ELF-1 (cell line): ENCODE data around the gene TPM4.
"Not testable (repeated sequence)": the region's sequence is repeated elsewhere in the genome, so short reads cannot be mapped to it uniquely, and the experiment has no call there.

Experiments
- DNase-seq: peaks from one replicate; pipeline ENCODE4 v3.0.0-alpha.2; 2016; ENCODE audit warnings: low read depth, low spot score

The TPM4 gene

DNA sequence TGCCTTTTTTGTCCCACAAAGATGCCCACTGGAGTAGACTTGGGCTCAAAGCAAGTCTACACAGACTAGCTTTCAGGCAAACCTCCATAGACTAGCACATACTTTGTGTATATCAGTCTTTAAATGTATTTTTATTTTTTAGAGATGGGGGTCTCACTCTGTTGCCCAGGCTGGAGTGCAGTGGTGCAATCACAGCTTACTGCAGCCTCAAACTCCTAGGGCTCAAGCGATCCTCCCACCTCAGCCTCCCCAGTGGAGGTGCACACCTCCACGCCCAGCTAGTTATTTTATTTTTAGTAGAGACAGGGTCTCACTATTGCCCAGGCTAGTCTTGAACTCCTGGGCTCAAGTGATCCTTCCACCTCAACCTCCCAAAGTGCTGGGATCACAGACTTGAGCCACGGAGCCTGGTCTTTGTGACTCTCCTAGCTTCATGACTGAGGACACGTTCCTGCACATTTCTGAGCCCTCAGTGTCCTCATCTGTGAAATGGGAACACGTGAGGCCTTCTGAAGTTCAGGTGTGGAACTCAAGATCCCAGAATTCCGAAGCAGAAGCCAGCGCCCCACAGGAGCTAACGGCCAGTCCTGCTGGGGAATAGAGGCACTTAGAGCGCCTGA lies 5.1 kb upstream of the TPM4 start:
- DNase-seq: no peak

DNA sequence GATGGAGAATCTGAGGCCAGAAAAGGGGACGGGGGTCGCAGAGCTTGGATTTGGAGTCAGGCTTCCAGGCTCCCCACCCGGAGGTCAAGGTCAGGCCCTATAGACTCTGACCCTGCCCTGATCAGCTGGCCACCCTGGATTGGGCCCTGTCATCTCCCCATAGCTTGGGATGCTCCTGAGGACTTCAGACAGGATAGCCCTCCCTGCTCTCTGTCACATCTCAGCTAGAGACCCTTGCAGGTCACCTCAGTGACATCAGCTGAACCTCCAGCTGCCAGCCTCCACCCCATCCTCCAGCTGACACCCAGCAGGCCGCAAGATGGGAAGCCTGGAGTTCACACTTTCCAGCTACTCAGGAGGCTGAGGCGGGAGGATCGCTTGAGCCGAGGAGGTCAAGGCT lies 2.8 kb upstream of the TPM4 start:
- DNase-seq: no peak

DNA sequence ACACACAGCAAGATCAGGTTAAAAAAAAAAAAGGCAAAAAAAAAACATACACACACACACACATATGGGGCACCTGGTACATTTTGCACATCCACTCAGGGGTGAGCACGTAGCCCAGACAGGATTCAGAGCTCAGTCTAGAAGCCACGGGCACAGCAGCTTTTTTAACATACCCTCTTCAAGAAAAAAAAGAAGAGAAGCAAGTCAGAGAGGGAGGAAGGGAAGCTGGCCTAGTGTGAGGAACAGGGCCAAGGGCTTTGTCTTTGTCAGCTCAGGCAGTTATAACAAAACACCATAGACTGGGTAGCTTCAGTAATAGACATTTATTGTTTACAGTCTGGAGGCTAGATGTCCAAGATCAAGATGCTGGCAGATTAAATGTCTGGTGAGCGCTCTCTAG lies 2.3 kb upstream of the TPM4 start:
- DNase-seq: no peak

DNA sequence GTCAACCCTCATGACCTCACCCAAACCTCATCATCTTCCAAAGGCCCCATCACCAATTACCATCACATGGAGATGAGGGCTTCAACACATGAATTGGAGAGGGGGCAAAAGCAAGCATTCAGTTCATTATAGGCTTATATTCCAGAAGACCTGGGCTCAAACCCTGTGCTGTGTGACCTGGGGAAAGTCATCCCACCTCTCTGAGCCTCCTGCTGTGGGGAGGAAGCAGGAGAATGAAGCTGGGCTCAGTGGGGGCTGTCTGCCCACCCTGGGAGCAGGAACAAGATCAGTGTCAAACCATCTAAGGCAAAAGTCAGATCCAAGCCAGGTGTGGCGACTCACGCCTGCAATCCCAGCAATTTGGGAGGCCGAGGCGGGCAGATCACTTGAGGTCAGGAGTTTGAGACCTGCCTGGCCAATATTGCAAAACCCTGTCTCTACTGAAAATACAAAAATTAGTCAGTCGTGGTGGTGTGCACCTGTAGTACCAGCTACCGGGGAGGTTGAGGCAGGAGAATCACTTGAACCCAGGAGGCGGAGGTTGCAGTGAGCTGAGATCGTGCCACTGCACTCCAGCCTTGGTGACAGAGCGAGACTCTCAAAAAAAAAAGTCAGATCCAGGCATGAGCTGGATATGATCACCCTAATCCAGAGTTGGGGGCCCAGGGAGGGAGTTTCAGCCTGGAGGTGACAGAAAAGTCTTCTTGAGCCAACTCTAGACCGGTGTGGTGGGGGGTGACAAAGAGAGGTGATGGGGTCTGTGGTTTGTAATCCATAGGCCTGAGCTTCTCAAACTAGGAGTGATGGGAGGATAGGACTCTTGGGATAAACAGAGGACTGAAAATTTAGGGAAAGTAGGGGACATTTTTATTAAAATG lies 1.6 kb upstream of the TPM4 start:
- DNase-seq: no peak

DNA sequence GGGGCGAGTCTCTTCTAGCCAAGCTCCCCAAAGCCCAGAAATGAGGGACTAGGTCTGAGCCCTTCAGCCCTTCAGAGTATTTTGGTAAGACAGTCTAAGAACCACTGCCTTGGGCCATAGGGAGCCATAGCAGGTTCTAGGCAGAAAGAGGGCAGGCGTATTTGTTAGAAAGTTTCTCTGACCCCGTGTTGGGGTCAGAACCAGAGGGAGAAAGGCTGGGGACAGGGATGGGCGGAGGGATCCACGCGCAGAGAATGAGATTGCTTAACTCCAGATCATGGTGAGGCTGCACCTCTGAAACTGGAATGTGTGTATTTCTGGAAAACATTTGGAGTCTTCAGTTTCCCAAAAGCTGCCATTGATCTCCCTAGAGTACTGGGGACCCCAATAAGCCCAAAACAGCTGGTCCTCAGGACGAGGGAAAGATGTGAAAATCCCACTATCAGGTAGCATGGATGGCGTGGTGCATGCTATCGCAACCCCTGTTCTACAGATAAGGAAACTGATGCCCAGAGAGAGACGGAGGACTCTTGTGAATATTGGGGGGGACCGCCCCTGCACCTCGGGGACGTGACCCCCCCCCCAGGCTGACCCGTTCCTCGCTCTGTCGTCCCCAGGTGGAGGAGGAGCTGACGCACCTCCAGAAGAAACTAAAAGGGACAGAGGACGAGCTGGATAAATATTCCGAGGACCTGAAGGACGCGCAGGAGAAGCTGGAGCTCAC lies 703 bp upstream of the TPM4 start:
- peak; percentile 30 for DNase-seq

DNA sequence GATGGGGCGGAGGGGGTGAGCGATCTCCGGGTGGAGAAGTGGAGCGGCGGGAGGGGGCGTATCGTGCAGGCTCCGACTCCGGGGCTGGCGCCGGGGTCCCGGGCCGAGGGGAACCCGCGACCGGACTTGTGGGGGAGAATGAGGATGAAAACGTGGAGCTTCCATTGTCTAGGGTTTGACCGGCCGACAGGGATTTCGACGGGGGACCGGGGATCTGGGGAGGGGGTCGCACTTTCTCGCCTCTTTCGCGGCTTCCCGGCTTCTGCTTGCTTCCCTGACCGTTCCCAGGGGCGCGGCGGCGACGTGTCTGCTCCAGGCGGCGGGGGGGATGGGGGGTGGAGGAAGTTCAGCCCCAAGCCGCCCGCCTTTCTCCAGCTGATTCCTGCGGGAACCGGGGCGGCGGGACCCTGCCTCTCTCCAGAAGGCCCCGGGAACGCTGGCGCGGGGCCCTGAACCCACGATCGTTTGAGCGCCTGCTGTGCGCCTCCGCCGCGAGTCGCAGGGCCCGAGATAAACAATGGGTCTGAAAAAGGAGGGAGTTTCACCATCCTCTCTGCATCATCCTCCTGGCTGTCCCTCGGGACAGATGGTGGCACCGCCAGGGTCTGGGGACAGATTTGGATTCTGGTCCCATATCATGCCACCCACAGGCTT lies 790 bp downstream of the TPM4 start:
- peak; percentile 44 for DNase-seq

DNA sequence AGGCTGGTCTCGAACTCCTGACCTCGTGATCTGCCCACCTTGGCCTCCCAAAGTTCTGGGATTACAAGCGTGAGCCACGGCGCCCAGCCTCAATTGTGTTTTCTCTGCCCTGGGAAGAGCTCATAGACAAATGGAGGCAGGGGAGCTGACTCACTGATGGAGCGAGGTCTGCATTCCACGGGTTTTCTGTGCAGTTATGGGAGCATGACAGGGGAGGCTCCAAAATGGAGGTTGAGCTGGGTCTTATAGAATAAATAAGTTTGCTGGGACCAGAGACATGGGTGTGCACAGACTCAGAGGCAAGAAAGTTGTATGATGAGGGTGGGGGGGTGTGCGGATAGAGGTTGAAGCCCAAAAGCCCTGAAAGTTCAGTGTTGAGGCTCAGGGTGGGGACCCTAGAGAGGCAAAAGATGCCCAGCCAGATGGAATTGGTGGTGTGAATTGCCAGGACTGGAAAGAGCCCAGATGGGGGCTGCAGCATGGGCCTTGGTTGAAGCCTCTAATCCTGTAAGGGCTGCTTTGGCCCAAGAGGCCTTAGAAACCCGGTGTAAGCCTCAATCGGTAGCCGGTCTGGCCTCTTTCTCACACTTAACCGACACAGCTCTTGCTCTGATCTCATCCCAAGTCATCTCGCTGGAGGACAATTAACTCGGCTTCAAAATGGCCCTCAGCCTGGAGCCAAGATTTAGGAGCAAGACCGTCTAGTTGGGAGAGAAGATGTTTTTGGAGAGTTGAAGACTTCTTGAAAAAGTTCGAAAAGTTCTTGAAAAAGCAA lies 1.9 kb downstream of the TPM4 start:
- peak; percentile 76 for DNase-seq

DNA sequence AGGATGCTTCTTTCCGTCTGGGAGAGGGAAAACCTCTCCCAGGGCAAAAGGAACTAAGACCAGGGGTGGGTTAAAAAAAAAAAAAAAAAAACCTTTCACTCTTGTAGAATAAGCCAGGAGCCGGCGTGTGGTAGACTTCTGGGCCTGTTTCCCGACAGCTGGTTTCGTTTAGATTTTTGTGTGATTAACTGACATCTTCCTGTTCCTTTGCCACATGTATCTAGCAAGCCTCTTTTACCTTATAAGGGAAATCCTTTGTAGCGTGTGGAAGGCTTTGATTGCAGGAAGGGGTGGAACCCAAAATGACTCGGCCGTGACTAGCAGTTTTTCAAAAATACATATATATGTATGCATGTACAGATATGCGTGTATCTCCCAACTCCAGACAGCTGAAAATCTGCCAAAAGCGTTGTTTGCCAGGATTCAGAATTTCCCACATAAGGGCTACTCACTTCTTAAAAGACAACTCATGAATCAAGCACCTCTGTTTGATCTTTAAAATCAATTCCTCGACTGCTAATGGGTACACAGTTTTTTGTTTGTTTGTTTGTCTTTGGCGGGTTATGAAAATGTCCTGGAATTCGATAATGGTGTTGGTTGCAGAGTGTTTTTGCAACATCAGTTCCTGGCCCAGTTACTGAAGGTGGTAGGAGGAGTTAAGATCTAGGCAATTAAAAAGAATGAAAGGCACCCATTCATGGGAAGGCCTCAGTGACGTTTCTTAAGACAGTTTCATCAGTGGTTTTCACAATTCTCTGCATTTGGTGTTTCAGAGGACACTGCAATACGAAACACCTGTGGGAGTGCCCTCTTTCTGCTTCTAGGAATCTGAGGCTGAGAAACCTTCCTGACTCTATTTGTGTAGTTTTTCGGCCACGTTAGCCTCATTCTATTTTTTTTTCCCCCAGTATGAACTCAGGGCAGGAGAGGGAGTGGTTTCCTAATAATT lies 2.7 kb downstream of the TPM4 start:
- DNase-seq: no peak

DNA sequence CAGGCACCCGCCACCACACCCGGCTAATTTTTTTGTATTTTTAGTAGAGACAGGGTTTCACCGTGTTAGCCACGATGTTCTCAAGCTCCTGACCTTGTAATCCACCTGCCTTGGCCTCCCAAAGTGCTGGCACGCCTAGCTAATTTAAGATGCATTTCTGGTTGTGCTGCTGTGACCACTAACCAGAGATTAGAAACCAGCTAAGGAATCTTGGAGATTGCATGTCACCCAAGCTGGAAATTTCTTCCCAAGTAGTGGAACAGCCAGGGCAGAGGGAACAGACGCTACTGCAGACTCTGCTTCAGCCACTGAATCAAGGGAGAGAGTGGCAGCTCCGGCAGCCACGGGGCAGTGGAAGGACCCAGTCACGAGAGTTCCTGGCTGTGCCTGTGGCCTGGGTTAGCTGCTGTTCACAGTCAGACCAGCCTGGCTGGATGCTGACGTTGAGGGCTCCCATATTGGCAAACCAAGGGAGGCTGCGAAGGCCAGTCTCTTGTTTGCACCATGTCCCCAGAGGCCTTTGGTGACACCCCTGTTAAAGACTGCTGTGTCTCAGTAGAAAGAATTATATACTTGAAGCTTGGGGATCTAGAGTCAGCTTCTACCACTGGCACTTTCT lies 7.9 kb downstream of the TPM4 start:
- no peak for DNase-seq

DNA sequence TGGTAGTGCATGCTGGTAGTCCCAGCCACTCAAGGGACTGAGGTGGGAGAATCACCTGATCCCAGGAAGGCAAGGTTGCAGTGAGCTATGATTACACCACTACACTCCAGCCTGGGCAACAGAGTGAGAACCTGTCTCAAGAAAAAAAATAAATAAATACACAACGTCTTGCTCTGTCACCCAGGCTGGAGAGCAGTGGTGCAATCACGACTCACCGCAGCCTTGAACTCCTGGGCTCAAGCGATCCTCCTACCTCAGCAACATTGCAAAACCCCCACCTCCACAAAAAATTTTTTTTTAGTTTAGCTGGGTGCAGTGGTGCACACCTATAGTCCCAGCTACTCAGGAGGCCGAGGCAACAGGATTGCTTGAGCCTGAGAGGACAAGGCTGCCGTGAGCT lies 8.8 kb downstream of the TPM4 start:
- DNase-seq: no peak

DNA sequence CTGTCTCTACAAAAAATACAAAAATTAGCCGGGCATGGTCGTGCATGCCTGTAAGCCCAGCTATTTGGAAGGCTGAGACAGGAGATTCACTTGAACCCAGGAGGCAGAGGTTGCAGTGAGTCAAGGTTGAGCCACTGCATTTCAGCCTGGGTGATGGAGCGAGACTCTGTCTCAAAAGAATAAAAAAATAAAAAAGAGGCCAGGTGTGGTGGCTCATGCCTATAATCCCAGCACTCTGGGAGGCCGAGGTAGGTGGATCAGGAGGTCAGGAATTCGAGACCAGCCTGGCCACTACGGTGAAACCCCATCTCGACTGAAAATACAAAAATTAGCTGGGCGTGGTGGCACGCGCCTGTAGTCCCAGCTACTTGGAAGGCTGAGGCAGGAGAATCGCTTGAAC lies 11.1 kb downstream of the TPM4 start:
- not testable (repeated sequence) for DNase-seq

DNA sequence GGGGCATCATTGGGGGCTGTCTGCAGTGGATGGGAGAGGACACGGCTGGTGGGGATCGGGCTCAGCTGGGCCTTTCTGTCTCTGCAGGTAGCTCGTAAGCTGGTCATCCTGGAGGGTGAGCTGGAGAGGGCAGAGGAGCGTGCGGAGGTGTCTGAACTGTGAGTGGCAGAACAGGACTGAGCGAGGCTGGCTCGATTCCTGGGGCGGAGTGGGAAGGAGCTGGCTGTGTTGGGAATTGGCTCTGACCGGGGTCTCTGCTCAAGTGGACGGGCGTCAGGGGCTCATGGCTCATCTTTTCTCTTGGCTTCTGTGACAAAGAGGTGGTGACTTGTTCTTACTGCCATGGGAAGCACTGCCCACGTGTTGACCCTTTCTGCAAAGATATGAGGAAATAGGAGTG lies 11.6 kb downstream of the TPM4 start:
- no peak for DNase-seq

DNA sequence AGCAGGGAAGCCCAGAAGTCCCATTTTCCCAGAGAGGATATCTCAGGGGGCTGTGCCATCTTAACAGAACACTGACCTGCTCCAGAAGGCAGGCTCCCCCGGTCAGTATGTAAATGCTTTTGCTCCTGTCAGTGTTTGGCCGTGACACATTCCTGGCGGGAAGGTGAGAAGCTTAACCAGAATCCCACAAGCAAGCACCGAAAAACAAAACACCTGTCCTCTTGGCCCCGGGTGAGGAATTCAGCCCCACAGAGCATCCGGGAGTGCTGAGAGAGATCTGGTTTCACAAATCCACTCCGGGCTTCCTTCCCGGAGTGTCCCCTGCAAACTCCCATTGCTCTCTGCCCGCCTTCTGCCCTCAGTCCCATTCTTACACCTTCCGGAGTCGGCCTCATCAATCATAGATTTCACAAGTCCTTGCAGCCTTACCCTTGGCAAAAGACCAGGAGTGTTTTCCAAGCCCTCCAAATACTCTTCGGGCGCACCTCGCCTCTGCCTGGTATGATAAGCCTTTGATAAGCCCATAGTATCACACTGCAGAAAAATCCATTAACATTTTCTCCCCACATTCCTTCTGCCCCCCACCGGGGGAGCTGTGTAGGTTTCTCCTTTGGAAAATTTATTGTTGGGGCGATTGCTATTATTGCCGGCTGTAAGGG lies 12.2 kb downstream of the TPM4 start:
- no peak for DNase-seq

DNA sequence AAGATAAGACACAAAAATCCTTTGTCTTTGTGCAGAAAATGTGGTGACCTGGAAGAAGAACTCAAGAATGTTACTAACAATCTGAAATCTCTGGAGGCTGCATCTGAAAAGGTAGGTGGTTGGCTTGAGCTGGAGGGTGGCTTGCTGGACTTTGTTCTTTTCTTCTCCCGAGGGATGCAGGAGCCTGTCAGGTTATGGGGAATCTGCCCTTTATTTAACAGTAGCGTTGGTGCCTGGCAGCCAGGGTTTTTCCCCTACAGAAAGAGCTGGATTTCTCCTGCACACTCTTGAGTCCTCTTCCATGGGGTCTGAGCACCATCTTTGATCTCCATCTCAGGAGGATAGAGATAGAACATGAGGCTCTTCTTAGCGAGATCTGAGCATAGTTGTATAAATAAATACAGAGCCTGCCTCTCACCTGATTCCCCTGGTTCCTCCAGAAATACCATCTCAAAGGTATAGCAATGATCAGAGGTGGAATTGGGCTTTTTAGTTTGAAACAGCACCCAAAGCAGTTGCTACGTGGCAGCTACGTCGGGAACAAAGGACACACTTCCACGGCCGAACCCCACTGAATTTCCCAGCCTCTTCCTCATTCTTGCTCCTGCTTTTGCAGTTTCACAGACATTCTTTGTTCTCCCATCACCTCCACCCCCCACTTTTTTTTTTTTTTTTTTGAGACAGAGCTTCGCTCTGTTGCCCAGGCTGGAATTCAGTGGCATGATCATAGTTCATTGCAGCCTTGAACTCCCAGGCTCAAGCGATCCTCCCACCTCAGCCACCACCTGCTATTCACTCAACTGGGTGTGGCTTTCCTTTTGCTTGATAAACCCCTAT lies 12.9 kb downstream of the TPM4 start:
- DNase-seq: no peak

DNA sequence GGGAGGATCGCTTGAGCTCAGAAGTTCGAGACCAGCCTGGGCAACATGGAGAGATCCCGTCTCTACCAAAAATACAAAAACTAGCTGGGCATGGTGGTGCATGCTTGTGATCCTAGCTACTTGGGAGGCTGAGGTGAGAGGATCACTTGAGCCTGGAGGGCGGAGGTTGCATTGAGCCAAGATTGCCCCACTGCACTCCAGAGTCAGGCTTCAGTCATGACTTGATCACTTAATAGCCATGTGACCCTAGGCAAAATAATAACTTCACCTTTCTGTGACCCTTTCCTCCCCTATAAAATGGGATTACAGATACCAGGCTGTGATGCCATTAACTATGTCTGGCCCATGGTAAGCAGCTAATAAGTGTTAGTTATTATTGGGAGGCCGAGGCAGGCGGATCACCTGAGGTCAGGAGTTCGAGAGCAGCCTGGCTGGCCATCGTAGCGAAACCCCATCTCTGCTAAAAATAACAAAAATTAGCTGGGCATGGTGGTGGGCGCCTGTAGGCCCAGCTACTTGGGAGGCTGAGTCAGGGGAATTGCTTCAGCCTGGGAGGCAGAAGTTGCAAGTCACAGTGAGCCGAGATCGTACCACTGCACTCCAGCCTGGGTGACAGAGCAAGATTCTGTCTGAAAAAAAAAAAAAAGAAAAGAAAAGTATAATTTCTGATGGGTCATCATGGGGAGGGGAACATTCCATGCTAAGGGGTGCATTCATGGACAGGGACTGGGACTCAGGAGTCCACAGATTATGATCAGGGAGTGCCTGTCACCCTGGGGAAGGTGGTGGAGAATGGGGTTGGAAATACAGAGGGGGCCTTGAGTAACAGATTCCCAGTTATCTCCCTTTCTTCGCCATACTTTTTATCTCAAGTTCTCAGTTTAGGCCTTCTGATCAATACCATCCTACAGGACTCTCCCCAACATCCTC lies 15.5 kb downstream of the TPM4 start:
- no peak for DNase-seq

DNA sequence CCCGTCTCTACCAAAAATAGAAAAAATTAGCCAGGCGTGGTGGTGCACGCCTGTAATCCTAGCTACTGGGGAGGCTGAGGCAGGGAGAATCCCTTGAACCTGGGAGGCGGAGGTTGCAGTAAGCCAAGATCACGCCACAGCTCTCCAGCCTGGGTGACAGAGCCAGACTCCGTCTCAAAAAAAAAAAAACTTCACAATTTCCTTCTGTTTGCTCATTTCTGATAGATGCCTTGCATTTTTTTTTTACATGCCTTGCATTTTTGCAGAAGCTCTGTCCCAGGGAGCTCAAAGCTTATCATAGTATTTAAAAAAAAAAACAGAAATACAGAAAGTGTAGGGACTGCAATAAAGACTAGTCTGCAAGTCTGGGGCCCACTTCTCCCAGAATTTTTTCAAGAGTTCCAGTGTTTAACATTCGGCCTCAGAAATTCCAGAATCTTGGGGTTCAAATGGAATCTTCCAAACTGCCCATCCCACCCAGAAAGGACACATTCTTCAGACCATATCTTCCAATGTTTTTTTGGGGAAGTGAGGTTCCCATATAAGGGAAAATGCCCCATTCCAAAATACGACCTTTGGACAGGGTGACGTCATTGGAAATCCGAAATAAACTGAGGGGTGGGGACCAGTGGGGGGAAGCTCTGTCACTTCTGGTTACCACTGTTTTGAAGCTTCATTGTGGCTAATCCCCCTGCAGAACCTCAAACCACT lies 18.2 kb downstream of the TPM4 start:
- no peak for DNase-seq
